IPS-20b (cell line): ENCODE measurements around the gene MAPKBP1.

Source experiments
- H3K27ac ChIP-seq: one replicate; pipeline ENCODE4 v1.5.1; 2013; ENCODE audit warnings: low read length
- H3K27me3 ChIP-seq: 2 replicates; pipeline ENCODE4 v1.6.1; 2013; ENCODE audit warnings: mild to moderate bottlenecking, low read length, inconsistent platforms; ENCODE audit not compliant: insufficient read depth
- H3K36me3 ChIP-seq: 2 replicates; pipeline ENCODE4 v1.6.1; 2013; ENCODE audit warnings: low read depth, mild to moderate bottlenecking, inconsistent platforms, low read length, moderate library complexity; ENCODE audit not compliant: insufficient read depth
- H3K4me1 ChIP-seq: 2 replicates; pipeline ENCODE4 v1.6.1; 2013; ENCODE audit warnings: mild to moderate bottlenecking, control low read depth, inconsistent platforms, low read length, moderate library complexity; ENCODE audit not compliant: insufficient read depth
- H3K4me3 ChIP-seq: 2 replicates; pipeline ENCODE4 v1.5.1; 2013; ENCODE audit warnings: mild to moderate bottlenecking, low read length, inconsistent platforms
- H3K9ac ChIP-seq: 2 replicates; pipeline ENCODE4 v1.6.1; 2013; ENCODE audit warnings: low read depth, mild to moderate bottlenecking, inconsistent platforms, low read length, moderate library complexity
- H3K9me3 ChIP-seq: 2 replicates; pipeline ENCODE4 v1.6.1; 2013; ENCODE audit warnings: mild to moderate bottlenecking, low read depth, low read length, inconsistent platforms; ENCODE audit not compliant: insufficient read depth

MAPKBP1 gene

GRCh38 chr15:41855261-41855961, 81.1 kb downstream of the MAPKBP1 start:
- Histone ChIP-seq H3K36me3 (no peaks in the 10 kb centered on the region), H3K4me1 (no peaks in the 10 kb centered on the region), H3K9ac (no peak overlapping the region), H3K4me3 (no peak overlapping the region), H3K27me3 (no peaks in the 10 kb centered on the region), H3K27ac (no peak overlapping the region), H3K9me3 (no peaks in the 10 kb centered on the region)

GRCh38 chr15:41856262-41856661, 82.0 kb downstream of the MAPKBP1 start:
- H3K4me1 ChIP-seq, result no peaks in the 10 kb centered on the region
- no peak overlapping the region for H3K9ac ChIP-seq
- no peak overlapping the region for H3K27ac ChIP-seq
- H3K4me3 ChIP-seq, result no peak overlapping the region
- no peaks in the 10 kb centered on the region for H3K36me3 ChIP-seq
- H3K9me3 ChIP-seq, result no peaks in the 10 kb centered on the region
- H3K27me3 ChIP-seq, result no peaks in the 10 kb centered on the region

GRCh38 chr15:41856716-41857115, 82.4 kb downstream of the MAPKBP1 start:
- no peaks in the 10 kb centered on the region for H3K9me3 ChIP-seq
- no peaks in the 10 kb centered on the region for H3K36me3 ChIP-seq
- no peak overlapping the region for H3K27ac ChIP-seq
- H3K4me1 ChIP-seq, result no peaks in the 10 kb centered on the region
- no peak overlapping the region for H3K9ac ChIP-seq
- H3K4me3 ChIP-seq, result no peak overlapping the region
- no peaks in the 10 kb centered on the region for H3K27me3 ChIP-seq

- no peak overlapping the region for H3K27ac ChIP-seq
- no peak overlapping the region for H3K4me3 ChIP-seq
- H3K9me3 ChIP-seq, result no peaks in the 10 kb centered on the region
- H3K27me3 ChIP-seq, result no peaks in the 10 kb centered on the region
- no peaks in the 10 kb centered on the region for H3K36me3 ChIP-seq
- H3K9ac ChIP-seq, result no peak overlapping the region
- no peaks in the 10 kb centered on the region for H3K4me1 ChIP-seq
These were observed 83.0 kb downstream of the MAPKBP1 start for GRCh38 chr15:41857316-41857715.

GRCh38 chr15:41858756-41859155, 84.5 kb downstream of the MAPKBP1 start:
- Histone ChIP-seq H3K27ac (no peak overlapping the region), H3K4me1 (no peaks in the 10 kb centered on the region), H3K4me3 (no peak overlapping the region), H3K9ac (no peak overlapping the region), H3K27me3 (no peaks in the 10 kb centered on the region), H3K36me3 (no peaks in the 10 kb centered on the region), H3K9me3 (no peaks in the 10 kb centered on the region)

- H3K4me3 ChIP-seq, result no peak overlapping the region
- H3K4me1 ChIP-seq, result no peaks in the 10 kb centered on the region
- H3K9ac ChIP-seq, result no peak overlapping the region
- no peak overlapping the region for H3K27ac ChIP-seq
- no peaks in the 10 kb centered on the region for H3K36me3 ChIP-seq
- no peaks in the 10 kb centered on the region for H3K27me3 ChIP-seq
- H3K9me3 ChIP-seq, result no peaks in the 10 kb centered on the region
These were observed 86.0 kb downstream of the MAPKBP1 start for GRCh38 chr15:41860049-41860828.

- Histone ChIP-seq H3K9me3 (no peaks in the 10 kb centered on the region), H3K9ac (no peak overlapping the region), H3K36me3 (no peaks in the 10 kb centered on the region), H3K4me3 (no peak overlapping the region), H3K4me1 (no peaks in the 10 kb centered on the region), H3K27me3 (no peaks in the 10 kb centered on the region), H3K27ac (no peak overlapping the region)
These were observed 87.6 kb downstream of the MAPKBP1 start for GRCh38 chr15:41861736-41862356.

- Histone ChIP-seq H3K4me3 (no peak overlapping the region), H3K27me3 (no peaks in the 10 kb centered on the region), H3K36me3 (no peaks in the 10 kb centered on the region), H3K4me1 (no peaks in the 10 kb centered on the region), H3K9me3 (no peaks in the 10 kb centered on the region), H3K9ac (no peak overlapping the region), H3K27ac (no peak overlapping the region)
These were observed 88.3 kb downstream of the MAPKBP1 start for GRCh38 chr15:41862515-41863116.

- Histone ChIP-seq H3K4me1 (no peaks in the 10 kb centered on the region), H3K36me3 (no peaks in the 10 kb centered on the region), H3K9ac (no peak overlapping the region), H3K27me3 (no peaks in the 10 kb centered on the region), H3K9me3 (no peaks in the 10 kb centered on the region), H3K27ac (no peak overlapping the region), H3K4me3 (no peak overlapping the region)
These were observed 91.3 kb downstream of the MAPKBP1 start for GRCh38 chr15:41865490-41866055.

GRCh38 chr15:41866263-41866703, 92.0 kb downstream of the MAPKBP1 start:
- Histone ChIP-seq H3K36me3 (no peaks in the 10 kb centered on the region), H3K4me3 (no peak overlapping the region), H3K4me1 (no peaks in the 10 kb centered on the region), H3K27me3 (no peaks in the 10 kb centered on the region), H3K9ac (no peak overlapping the region), H3K27ac (no peak overlapping the region), H3K9me3 (no peaks in the 10 kb centered on the region)

- H3K4me3 ChIP-seq, result no peak overlapping the region
- no peak overlapping the region for H3K27ac ChIP-seq
- no peaks in the 10 kb centered on the region for H3K4me1 ChIP-seq
- H3K27me3 ChIP-seq, result no peaks in the 10 kb centered on the region
- no peak overlapping the region for H3K9ac ChIP-seq
- H3K36me3 ChIP-seq, result no peaks in the 10 kb centered on the region
- no peaks in the 10 kb centered on the region for H3K9me3 ChIP-seq
These were observed 92.7 kb downstream of the MAPKBP1 start for GRCh38 chr15:41866872-41867579.
